GM23338 (cell line): Measurements from ENCODE around the gene BRSK1. TPM values are rescaled to one million over a fixed set of nuclear protein-coding genes. Genes with fewer than 3 reads are reported as not detected.

ENCODE experiments used
- ATAC-seq: fragments of 200-7000 bp; cut with Tn5 transposase; 3 replicates; pipeline ENCODE4 v1.9.1; 2020
- DNase-seq: peaks from one replicate; pipeline ENCODE4 v3.0.0-alpha.2; 2015; ENCODE audit warnings: low spot score
- H2AFZ ChIP-seq: fragments of 200-600 bp; sonication (generic); 2 replicates; pipeline ENCODE4 v1.8.0; 2016; ENCODE audit warnings: antibody characterized with exemption, mild to moderate bottlenecking, moderate library complexity
- H3F3A ChIP-seq: fragments of 200-600 bp; sonication (generic); replicated peaks from 2 replicates; pipeline ENCODE4 v1.8.0; 2017; ENCODE audit warnings: antibody characterized with exemption, mixed run types, low read depth
- H3K27ac ChIP-seq: fragments of 200-600 bp; sonication (generic); 2 replicates; pipeline ENCODE4 v1.6.1; 2016; ENCODE audit warnings: low read depth
- H3K27me3 ChIP-seq: fragments of 200-600 bp; sonication (generic); 2 replicates; pipeline ENCODE4 v1.8.0; 2016; ENCODE audit warnings: mild to moderate bottlenecking, mixed run types, moderate library complexity; ENCODE audit not compliant: insufficient read depth
- H3K36me3 ChIP-seq: fragments of 200-600 bp; sonication (generic); 2 replicates; pipeline ENCODE4 v1.8.0; 2016; ENCODE audit warnings: mild to moderate bottlenecking; ENCODE audit not compliant: insufficient read depth
- H3K4me1 ChIP-seq: fragments of 200-600 bp; sonication (generic); 2 replicates; pipeline ENCODE4 v1.8.0; 2016; ENCODE audit warnings: mild to moderate bottlenecking, moderate library complexity; ENCODE audit not compliant: insufficient read depth
- H3K4me2 ChIP-seq: fragments of 200-600 bp; sonication (generic); 2 replicates; pipeline ENCODE4 v1.7.1; 2017; ENCODE audit warnings: mixed run types
- H3K4me3 ChIP-seq: fragments of 200-600 bp; sonication (generic); 2 replicates; pipeline ENCODE4 v1.6.1; 2016; ENCODE audit warnings: mixed run types
- H3K79me2 ChIP-seq: fragments of 200-600 bp; sonication (generic); replicated peaks from 2 replicates; pipeline ENCODE4 v1.8.0; 2017; ENCODE audit warnings: mild to moderate bottlenecking; ENCODE audit not compliant: insufficient read depth
- H3K9me2 ChIP-seq: fragments of 200-600 bp; sonication (generic); 2 replicates; pipeline ENCODE4 v1.8.0; 2017; ENCODE audit not compliant: insufficient read depth
- H4K20me1 ChIP-seq: fragments of 200-600 bp; sonication (generic); replicated peaks from 2 replicates; pipeline ENCODE4 v1.8.0; 2017; ENCODE audit warnings: mild to moderate bottlenecking; ENCODE audit not compliant: insufficient read depth
- H3K27ac Mint-ChIP-seq: 2 replicates; pipeline ENCODE4 v1.8.0; 2020; ENCODE audit warnings: inconsistent platforms, mild to moderate bottlenecking, moderate library complexity, mixed read lengths
- H3K27me3 Mint-ChIP-seq: 3 replicates; pipeline ENCODE4 v1.8.0; 2022; ENCODE audit warnings: low read depth, mild to moderate bottlenecking, moderate library complexity, mixed read lengths, inconsistent platforms; ENCODE audit not compliant: insufficient read depth, poor library complexity
- H3K36me3 Mint-ChIP-seq: 3 replicates; pipeline ENCODE4 v1.8.0; 2021; ENCODE audit warnings: low read depth, mild to moderate bottlenecking, inconsistent platforms, moderate library complexity, mixed read lengths
- H3K4me1 Mint-ChIP-seq: 3 replicates; pipeline ENCODE4 v1.8.0; 2020; ENCODE audit warnings: mild to moderate bottlenecking, inconsistent platforms, mixed read lengths
- H3K4me3 Mint-ChIP-seq: 3 replicates; pipeline ENCODE4 v1.8.0; 2021; ENCODE audit warnings: moderate library complexity, mild to moderate bottlenecking, inconsistent platforms, mixed read lengths
- H3K9me3 Mint-ChIP-seq: 3 replicates; pipeline ENCODE4 v1.8.0; 2020; ENCODE audit warnings: moderate library complexity, mild to moderate bottlenecking, inconsistent platforms, mixed read lengths
- CREB1 ChIP-seq: fragments of 250-450 bp; sonication (Bioruptor Pico); IDR thresholded peaks from 2 replicates; pipeline ENCODE4 v1.5.0; 2020; ENCODE audit warnings: low read depth, mild to moderate bottlenecking, moderate library complexity
- CTCF ChIP-seq, 2 experiments: fragments of 200-600 bp in 1 of 2; sonication (generic) in 1 of 2; conservative IDR thresholded peaks; 2 replicates each; pipeline versions ENCODE4 v1.5.1 to v1.6.1; 2016 to 2017; ENCODE audit warnings: antibody characterized with exemption in 2 of 2, low read depth in 2 of 2, mild to moderate bottlenecking in 2 of 2, moderate library complexity in 1 of 2
- EZH2 ChIP-seq: fragments of 200-600 bp; sonication (generic); IDR thresholded peaks from one replicate; pipeline ENCODE4 v1.8.0; 2017; ENCODE audit warnings: antibody characterized with exemption, mild to moderate bottlenecking, low read depth; ENCODE audit not compliant: unreplicated experiment
- JUNB ChIP-seq: IDR thresholded peaks from one replicate; pipeline ENCODE4 v1.6.1; 2016; ENCODE audit warnings: antibody characterized with exemption; ENCODE audit not compliant: unreplicated experiment
- NANOG ChIP-seq: IDR thresholded peaks from 2 replicates; pipeline ENCODE4 v1.6.1; 2016; ENCODE audit warnings: antibody characterized with exemption, borderline replicate concordance
- POLR2AphosphoS5 ChIP-seq: IDR thresholded peaks from 2 replicates; pipeline ENCODE4 v1.6.1; 2016; ENCODE audit warnings: antibody characterized with exemption, low read depth
- STAT1 ChIP-seq: IDR thresholded peaks from one replicate; pipeline ENCODE4 v1.6.1; 2016; ENCODE audit warnings: antibody characterized with exemption; ENCODE audit not compliant: unreplicated experiment
- ZNF114 ChIP-seq: fragments of 250-450 bp; sonication (Bioruptor Pico); IDR thresholded peaks from 2 replicates; pipeline ENCODE4 v1.5.0; 2020; ENCODE audit warnings: mild to moderate bottlenecking, moderate library complexity
- ZNF331 ChIP-seq: fragments of 250-450 bp; sonication (Bioruptor Pico); IDR thresholded peaks from 2 replicates; pipeline ENCODE4 v1.5.0; 2020; ENCODE audit warnings: low read depth, mild to moderate bottlenecking, moderate library complexity
- polyA plus RNA-seq: library from polyadenylated mRNA; unstranded; fragments of >200 nt; fragmentation: Nextera tagmentation; extraction: Ambion mirVana; gene quantifications from 2 replicates; pipeline ENCODE4 v1.2.1, GENCODE V29; 2016
- total RNA-seq: library from RNA; depleted of rRNA; stranded (reverse); fragments of >200 nt; shearing (Covaris generic); gene quantifications from 2 replicates; pipeline ENCODE4 v1.2.3, GENCODE V29; 2014
- TF ChIP-seq, protein P1 (sequence below): IDR thresholded peaks from one replicate; pipeline ENCODE4 v1.6.1; 2018; ENCODE audit warnings: antibody characterized with exemption; ENCODE audit not compliant: unreplicated experiment

BRSK1 gene
- total and polyA plus RNA-seq, 2 experiments from 2014 or later = 2.3 to 17.2 TPM

GRCh38 chr19:55297267-55297666 is 13.5 kb downstream of the BRSK1 start:
- H3K79me2 ChIP-seq = no peaks in the 10 kb centered on the region
- peaks cover 16% of the 10 kb centered on the region for H3K36me3 ChIP-seq
- H3K36me3 Mint-ChIP-seq = peaks cover 44% of the 10 kb centered on the region
- peaks cover 5% of the 10 kb centered on the region; the same call in 1 of the 2 replicates for H3K4me1 ChIP-seq
- H2AFZ ChIP-seq = no peak overlapping the region
- no peak for TF ChIP-seq POLR2AphosphoS5
- TF ChIP-seq NANOG = no peak
- TF ChIP-seq, protein P1, sequence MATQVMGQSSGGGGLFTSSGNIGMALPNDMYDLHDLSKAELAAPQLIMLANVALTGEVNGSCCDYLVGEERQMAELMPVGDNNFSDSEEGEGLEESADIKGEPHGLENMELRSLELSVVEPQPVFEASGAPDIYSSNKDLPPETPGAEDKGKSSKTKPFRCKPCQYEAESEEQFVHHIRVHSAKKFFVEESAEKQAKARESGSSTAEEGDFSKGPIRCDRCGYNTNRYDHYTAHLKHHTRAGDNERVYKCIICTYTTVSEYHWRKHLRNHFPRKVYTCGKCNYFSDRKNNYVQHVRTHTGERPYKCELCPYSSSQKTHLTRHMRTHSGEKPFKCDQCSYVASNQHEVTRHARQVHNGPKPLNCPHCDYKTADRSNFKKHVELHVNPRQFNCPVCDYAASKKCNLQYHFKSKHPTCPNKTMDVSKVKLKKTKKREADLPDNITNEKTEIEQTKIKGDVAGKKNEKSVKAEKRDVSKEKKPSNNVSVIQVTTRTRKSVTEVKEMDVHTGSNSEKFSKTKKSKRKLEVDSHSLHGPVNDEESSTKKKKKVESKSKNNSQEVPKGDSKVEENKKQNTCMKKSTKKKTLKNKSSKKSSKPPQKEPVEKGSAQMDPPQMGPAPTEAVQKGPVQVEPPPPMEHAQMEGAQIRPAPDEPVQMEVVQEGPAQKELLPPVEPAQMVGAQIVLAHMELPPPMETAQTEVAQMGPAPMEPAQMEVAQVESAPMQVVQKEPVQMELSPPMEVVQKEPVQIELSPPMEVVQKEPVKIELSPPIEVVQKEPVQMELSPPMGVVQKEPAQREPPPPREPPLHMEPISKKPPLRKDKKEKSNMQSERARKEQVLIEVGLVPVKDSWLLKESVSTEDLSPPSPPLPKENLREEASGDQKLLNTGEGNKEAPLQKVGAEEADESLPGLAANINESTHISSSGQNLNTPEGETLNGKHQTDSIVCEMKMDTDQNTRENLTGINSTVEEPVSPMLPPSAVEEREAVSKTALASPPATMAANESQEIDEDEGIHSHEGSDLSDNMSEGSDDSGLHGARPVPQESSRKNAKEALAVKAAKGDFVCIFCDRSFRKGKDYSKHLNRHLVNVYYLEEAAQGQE = no peak
- TF ChIP-seq EZH2 = no peak
- TF ChIP-seq JUNB = no peak
- no peak for TF ChIP-seq CREB1 (CRISPR knock-in tag)
- no peak for TF ChIP-seq ZNF331
- TF ChIP-seq STAT1 = no peak
- H3K4me3 ChIP-seq = no peak overlapping the region
- DNase-seq = no peak
- H3F3A ChIP-seq = peaks cover 9% of the 10 kb centered on the region; the same call in 1 of the 2 replicates
- no peak overlapping the region for H3K27ac ChIP-seq
- no peaks in the 10 kb centered on the region for H3K27me3 ChIP-seq
- H3K9me2 ChIP-seq = no peaks in the 10 kb centered on the region
- ATAC-seq = no peak
- no peaks in the 10 kb centered on the region; the same call in 1 of the 2 replicates for H4K20me1 ChIP-seq
- H3K4me2 ChIP-seq = no peak overlapping the region
- no peak overlapping the region for H3K27ac Mint-ChIP-seq
- no peak overlapping the region for H3K4me3 Mint-ChIP-seq
- peaks cover 14% of the 10 kb centered on the region for H3K27me3 Mint-ChIP-seq
- H3K9me3 Mint-ChIP-seq = no peaks in the 10 kb centered on the region; the same call in 2 of the 3 replicates
- H3K4me1 Mint-ChIP-seq = peaks cover 17% of the 10 kb centered on the region; the same call in 2 of the 3 replicates

- H3K27ac ChIP-seq = no peak overlapping the region
- Mint-ChIP-seq H3K9me3 (no peaks in the 10 kb centered on the region; the same call in 2 of the 3 replicates), H3K4me1 (peaks cover 20% of the 10 kb centered on the region), H3K27me3 (peaks cover 20% of the 10 kb centered on the region), H3K36me3 (peaks cover 55% of the 10 kb centered on the region), H3K27ac (no peak overlapping the region), H3K4me3 (no peak overlapping the region)
- peaks cover 5% of the 10 kb centered on the region; the same call in 1 of the 2 replicates for H3K4me1 ChIP-seq
- no peak for DNase-seq
- ATAC-seq = no peak
- peaks cover 18% of the 10 kb centered on the region for H3F3A ChIP-seq
- no peaks in the 10 kb centered on the region for H3K27me3 ChIP-seq
- no peaks in the 10 kb centered on the region for H3K79me2 ChIP-seq
- H3K4me3 ChIP-seq = no peak overlapping the region
- H3K4me2 ChIP-seq = no peak overlapping the region
- H2AFZ ChIP-seq = no peak overlapping the region
- no peak for TF ChIP-seq NANOG
- no peak for TF ChIP-seq CREB1 (CRISPR knock-in tag)
- no peak for TF ChIP-seq EZH2
- TF ChIP-seq ZNF114 (CRISPR knock-in tag) = no peak
- no peak for TF ChIP-seq POLR2AphosphoS5
- TF ChIP-seq CTCF (conservative IDR thresholded peaks at IDR 0.05; ENCODE audit: low read depth in 2 of 2) = no peak
- no peaks in the 10 kb centered on the region; the same call in 1 of the 2 replicates for H4K20me1 ChIP-seq
- H3K36me3 ChIP-seq = peaks cover 11% of the 10 kb centered on the region
- H3K9me2 ChIP-seq = no peaks in the 10 kb centered on the region
These were observed 16.2 kb downstream of the BRSK1 start for GRCh38 chr19:55299991-55300390.
